Omental fat pad (tissue), 4 donors: Measurements from ENCODE around the gene OR4A5. TPM values are rescaled to one million over a fixed set of nuclear protein-coding genes. Genes with fewer than 3 reads are reported as not detected.
"Not testable (repeated sequence)": the region's sequence is repeated elsewhere in the genome, so short reads cannot be mapped to it uniquely, and the experiment has no call there.

Experiments
- ATAC-seq: fragments of 150-250 bp; one replicate; pipeline ENCODE4 v1.9.1; 2016; ENCODE audit warnings: mild to moderate bottlenecking, moderate library complexity; ENCODE audit not compliant: low FRiP score
- DNase-seq: peaks from one replicate; pipeline ENCODE4 v3.0.0-alpha.2; 2019; ENCODE audit warnings: low spot score
- total RNA-seq, 4 donors: library from RNA; depleted of rRNA; stranded (reverse); fragments of >200 nt; gene quantifications; one replicate each; pipeline ENCODE4 v1.1.0, GENCODE V29; 2016

Gene OR4A5
- total RNA-seq, result not detected

- not testable (repeated sequence) for DNase-seq, ATAC-seq
Measured at GRCh38 chr11:54706532-54706931, at the start of gene OR4A5. Gene OR4A5, plus strand, starts transcription at chr11:54706832. Its CDS starts 53 bp downstream, at chr11:54706885.

GRCh38 chr11:54720094-54720493, 13.5 kb downstream of the OR4A5 start:
- not testable (repeated sequence) for ATAC-seq, DNase-seq

Other genes starting within 250 kb of the OR4A5 start
- not detected for gene OR4C46, start 102.8 kb upstream of the OR4A5 start, total RNA-seq